K562 (cell line): ENCODE data around the gene ALK. TPM values are rescaled to one million over a fixed set of nuclear protein-coding genes. Genes with fewer than 3 reads are reported as not detected.

Experiments
- EWSR1 ChIP-seq: fragments of 450-650 bp; IDR thresholded peaks from 2 replicates; pipeline ENCODE4 v1.6.1; 2018; ENCODE audit warnings: borderline replicate concordance, mild to moderate bottlenecking, low read depth, moderate library complexity; ENCODE audit not compliant: partially characterized antibody
- ILF3 ChIP-seq: fragments of 450-650 bp; IDR thresholded peaks from 2 replicates; pipeline ENCODE4 v1.6.1; 2018; ENCODE audit warnings: antibody characterized with exemption, mild to moderate bottlenecking, moderate library complexity, borderline replicate concordance
- RAD51 ChIP-seq: fragments of 450-650 bp; IDR thresholded peaks from 2 replicates; pipeline ENCODE4 v1.7.1; 2016; ENCODE audit warnings: low read depth, mild to moderate bottlenecking, borderline replicate concordance
- SIN3B ChIP-seq: fragments of 450-650 bp; IDR thresholded peaks from 2 replicates; pipeline ENCODE4 v1.6.1; 2017; ENCODE audit warnings: low read depth, mild to moderate bottlenecking, moderate library complexity
- TEAD4 ChIP-seq, 2 experiments: sonication (generic) in 1 of 2; formaldehyde crosslinking in 1 of 2; IDR thresholded peaks; 2 replicates each; pipeline versions ENCODE4 v1.6.1 to v1.8.0; 2012 to 2022; ENCODE audit warnings: borderline replicate concordance in 1 of 2, inconsistent platforms in 1 of 2, low read length in 1 of 2, mild to moderate bottlenecking in 1 of 2, missing genetic modification reagents in 1 of 2
- ZNF707 ChIP-seq: fragments of 250-450 bp; sonication (Bioruptor Pico); conservative IDR thresholded peaks from 2 replicates; pipeline ENCODE4 v1.8.0; 2022; ENCODE audit warnings: inconsistent platforms, mild to moderate bottlenecking, moderate library complexity
- polyA plus RNA-seq, 8 experiments: library from polyadenylated mRNA; depleted of rRNA in 4 of 8; stranded (reverse) in 5 of 8; unstranded in 3 of 8; fragments of >200 nt; fragmentation: Nextera tagmentation in 2 of 8; fragmentation: Illumina TruSeq in 1 of 8; extraction: Ambion mirVana in 2 of 8; extraction: Trizol in 1 of 8; gene quantifications; 2 replicates each; pipeline versions ENCODE4 v1.2.1 to v1.2.3, GENCODE V29; 2011 to 2014; ENCODE audit warnings: inconsistent platforms in 1 of 8, missing spikeins in 1 of 8
- total RNA-seq, 7 experiments: library from RNA; depleted of rRNA in 6 of 7; stranded (reverse); fragments of >200 nt in 6 of 7; fragmentation: Illumina TruSeq in 2 of 7; extraction: Trizol in 2 of 7; gene quantifications; 2 replicates each; pipeline versions ENCODE4 v1.2.1 to v1.2.3, GENCODE V29; 2011 to 2021; ENCODE audit warnings: low replicate concordance in 1 of 7
- TF ChIP-seq, protein P1 (sequence below): fragments of 450-650 bp; IDR thresholded peaks from 2 replicates; pipeline ENCODE4 v1.6.1; 2016; ENCODE audit warnings: low read depth

The ALK gene
- total and polyA plus RNA-seq, 9 of the 15 experiments (the other 6 are each of a cell fraction or from before 2014, with no cell fraction given): not detected

DNA sequence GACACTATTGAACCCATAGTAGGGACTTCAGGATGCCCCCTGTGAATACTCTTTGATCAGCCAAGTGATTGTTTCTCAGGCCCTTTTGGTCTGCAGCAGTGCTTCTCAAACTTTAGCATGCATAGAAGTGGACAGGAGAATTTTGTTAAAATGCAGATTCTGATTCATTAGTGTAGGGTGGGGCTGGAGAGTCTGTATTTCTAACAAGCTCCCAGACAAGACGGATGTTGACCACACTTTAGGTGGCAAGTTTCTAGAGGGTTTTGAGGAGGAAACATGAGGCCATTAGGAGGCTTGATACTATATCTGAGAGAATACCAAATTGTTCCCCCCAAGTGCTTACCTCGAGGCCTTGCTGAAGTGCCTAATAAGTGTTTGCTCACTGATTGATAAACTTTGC lies 488.3 kb downstream of the ALK start (continued):
- TF ChIP-seq, protein P1, sequence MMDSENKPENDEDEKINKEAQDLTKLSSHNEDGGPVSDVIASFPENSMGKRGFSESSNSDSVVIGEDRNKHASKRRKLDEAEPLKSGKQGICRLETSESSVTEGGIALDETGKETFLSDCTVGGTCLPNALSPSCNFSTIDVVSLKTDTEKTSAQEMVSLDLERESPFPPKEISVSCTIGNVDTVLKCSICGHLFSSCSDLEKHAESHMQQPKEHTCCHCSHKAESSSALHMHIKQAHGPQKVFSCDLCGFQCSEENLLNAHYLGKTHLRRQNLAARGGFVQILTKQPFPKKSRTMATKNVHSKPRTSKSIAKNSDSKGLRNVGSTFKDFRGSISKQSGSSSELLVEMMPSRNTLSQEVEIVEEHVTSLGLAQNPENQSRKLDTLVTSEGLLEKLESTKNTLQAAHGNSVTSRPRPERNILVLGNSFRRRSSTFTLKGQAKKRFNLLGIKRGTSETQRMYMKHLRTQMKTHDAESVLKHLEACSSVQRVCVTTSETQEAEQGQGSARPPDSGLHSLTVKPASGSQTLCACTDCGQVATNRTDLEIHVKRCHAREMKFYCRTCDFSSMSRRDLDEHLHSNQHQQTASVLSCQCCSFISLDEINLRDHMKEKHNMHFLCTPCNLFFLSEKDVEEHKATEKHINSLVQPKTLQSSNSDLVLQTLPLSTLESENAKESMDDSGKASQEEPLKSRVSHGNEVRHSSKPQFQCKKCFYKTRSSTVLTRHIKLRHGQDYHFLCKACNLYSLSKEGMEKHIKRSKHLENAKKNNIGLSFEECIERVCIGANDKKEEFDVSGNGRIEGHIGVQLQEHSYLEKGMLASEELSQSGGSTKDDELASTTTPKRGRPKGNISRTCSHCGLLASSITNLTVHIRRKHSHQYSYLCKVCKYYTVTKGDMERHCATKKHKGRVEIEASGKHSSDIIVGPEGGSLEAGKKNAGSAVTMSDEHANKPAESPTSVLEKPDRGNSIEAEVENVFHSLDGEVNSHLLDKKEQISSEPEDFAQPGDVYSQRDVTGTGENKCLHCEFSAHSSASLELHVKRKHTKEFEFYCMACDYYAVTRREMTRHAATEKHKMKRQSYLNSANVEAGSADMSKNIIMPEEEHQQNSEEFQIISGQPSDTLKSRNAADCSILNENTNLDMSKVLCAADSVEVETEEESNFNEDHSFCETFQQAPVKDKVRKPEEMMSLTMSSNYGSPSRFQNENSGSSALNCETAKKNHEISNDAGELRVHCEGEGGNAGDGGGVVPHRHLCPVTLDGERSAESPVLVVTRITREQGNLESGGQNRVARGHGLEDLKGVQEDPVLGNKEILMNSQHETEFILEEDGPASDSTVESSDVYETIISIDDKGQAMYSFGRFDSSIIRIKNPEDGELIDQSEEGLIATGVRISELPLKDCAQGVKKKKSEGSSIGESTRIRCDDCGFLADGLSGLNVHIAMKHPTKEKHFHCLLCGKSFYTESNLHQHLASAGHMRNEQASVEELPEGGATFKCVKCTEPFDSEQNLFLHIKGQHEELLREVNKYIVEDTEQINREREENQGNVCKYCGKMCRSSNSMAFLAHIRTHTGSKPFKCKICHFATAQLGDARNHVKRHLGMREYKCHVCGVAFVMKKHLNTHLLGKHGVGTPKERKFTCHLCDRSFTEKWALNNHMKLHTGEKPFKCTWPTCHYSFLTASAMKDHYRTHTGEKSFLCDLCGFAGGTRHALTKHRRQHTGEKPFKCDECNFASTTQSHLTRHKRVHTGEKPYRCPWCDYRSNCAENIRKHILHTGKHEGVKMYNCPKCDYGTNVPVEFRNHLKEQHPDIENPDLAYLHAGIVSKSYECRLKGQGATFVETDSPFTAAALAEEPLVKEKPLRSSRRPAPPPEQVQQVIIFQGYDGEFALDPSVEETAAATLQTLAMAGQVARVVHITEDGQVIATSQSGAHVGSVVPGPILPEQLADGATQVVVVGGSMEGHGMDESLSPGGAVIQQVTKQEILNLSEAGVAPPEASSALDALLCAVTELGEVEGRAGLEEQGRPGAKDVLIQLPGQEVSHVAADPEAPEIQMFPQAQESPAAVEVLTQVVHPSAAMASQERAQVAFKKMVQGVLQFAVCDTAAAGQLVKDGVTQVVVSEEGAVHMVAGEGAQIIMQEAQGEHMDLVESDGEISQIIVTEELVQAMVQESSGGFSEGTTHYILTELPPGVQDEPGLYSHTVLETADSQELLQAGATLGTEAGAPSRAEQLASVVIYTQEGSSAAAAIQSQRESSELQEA: no peak
- TF ChIP-seq TEAD4 (IDR thresholded peaks at IDR 0.05; ENCODE audit: low read length) (no peak), TEAD4 (CRISPR knock-in tag; IDR thresholded peaks at IDR 0.05; ENCODE audit: borderline replicate concordance) (no peak), ZNF707 (CRISPR knock-in tag) (no peak), ILF3 (no peak), SIN3B (no peak), EWSR1 (no peak), RAD51 (no peak)
